22Rv1 (cell line): ENCODE data around the gene ARF1.

ENCODE experiments used
- ZFX ChIP-seq: fragments of 450-650 bp; IDR thresholded peaks from 2 replicates; pipeline ENCODE4 v1.6.1; 2017; ENCODE audit warnings: antibody characterized with exemption, borderline replicate concordance
- TF ChIP-seq, protein P1 (sequence below): fragments of 450-650 bp; IDR thresholded peaks from 2 replicates; pipeline ENCODE4 v1.5.1; 2017; ENCODE audit warnings: mild to moderate bottlenecking

DNA sequence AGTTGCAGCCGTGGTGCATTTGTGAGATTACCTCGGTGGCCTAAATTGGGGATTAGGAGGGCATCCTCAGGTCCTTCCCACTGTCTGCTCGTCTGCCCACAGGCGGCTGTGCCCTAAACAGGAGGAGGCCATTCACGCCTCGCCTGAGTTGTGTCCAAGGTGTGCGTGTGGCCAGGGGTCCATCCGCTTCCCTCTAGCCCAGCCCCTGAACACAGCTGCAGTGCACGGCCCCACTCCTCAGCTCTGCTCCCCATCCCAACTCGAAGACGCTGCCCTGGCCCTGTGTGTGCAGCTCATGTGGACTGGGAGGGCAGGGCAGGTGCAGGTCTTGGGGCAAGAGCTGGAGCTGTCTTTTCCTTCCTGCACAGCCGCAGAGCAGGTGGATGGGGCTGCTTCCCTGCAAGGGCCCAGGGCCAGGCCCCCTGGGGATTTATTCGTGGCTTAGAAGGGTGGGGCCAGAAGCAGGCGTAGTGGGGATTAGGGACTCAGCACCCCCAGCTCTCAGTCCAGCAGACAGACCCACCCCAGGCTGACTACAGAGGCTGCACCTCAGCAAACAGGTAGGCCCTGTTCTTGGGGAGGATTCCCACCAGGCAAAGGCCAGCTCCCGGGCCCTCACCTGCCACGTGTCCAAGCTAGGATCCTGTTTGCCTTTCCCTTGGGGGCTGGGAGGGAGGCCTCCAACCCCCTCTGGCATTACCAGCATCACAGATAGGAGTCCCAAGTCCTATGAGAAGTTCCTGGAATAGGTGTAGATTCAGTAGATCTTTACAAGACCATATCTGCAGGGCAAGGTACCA, 61.9 kb downstream of the ARF1 start:
- TF ChIP-seq, protein P1, sequence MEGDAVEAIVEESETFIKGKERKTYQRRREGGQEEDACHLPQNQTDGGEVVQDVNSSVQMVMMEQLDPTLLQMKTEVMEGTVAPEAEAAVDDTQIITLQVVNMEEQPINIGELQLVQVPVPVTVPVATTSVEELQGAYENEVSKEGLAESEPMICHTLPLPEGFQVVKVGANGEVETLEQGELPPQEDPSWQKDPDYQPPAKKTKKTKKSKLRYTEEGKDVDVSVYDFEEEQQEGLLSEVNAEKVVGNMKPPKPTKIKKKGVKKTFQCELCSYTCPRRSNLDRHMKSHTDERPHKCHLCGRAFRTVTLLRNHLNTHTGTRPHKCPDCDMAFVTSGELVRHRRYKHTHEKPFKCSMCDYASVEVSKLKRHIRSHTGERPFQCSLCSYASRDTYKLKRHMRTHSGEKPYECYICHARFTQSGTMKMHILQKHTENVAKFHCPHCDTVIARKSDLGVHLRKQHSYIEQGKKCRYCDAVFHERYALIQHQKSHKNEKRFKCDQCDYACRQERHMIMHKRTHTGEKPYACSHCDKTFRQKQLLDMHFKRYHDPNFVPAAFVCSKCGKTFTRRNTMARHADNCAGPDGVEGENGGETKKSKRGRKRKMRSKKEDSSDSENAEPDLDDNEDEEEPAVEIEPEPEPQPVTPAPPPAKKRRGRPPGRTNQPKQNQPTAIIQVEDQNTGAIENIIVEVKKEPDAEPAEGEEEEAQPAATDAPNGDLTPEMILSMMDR, result no peak
- no peak for TF ChIP-seq ZFX
